AG10803 (cell line): ENCODE results near the gene STAB1.

ENCODE experiments used
- DNase-seq: peaks from one replicate; pipeline ENCODE4 v3.0.0; 2010; ENCODE audit warnings: low read depth
- H3K4me3 ChIP-seq: 2 replicates; pipeline ENCODE4 v1.5.1; 2011; ENCODE audit warnings: mild to moderate bottlenecking, low read length, control low read depth
- TF ChIP-seq, protein P1 (sequence below): conservative IDR thresholded peaks from 2 replicates; pipeline ENCODE4 v1.5.1; 2011; ENCODE audit warnings: mild to moderate bottlenecking, low read length, control low read depth, inconsistent platforms

Gene STAB1

DNA sequence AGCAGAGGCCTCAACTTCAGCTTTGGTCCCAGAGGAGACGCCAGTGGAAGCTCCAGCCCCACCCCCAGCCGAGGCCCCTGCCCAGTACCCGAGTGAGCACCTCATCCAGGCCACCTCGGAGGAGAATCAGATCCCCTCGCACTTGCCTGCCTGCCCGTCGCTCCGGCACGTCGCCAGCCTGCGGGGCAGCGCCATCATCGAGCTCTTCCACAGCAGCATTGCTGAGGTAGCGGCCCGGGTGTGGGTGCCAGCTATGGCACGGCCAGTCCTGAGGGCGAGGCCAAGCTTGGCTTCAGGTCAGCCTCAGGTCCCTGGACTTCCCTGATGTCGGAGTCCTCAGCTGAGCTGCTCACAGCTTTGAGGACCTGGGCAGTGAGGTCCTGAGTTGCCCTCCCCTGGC lies 5.7 kb upstream of the STAB1 start:
- H3K4me3 ChIP-seq: no peak overlapping the region
- TF ChIP-seq, protein P1, sequence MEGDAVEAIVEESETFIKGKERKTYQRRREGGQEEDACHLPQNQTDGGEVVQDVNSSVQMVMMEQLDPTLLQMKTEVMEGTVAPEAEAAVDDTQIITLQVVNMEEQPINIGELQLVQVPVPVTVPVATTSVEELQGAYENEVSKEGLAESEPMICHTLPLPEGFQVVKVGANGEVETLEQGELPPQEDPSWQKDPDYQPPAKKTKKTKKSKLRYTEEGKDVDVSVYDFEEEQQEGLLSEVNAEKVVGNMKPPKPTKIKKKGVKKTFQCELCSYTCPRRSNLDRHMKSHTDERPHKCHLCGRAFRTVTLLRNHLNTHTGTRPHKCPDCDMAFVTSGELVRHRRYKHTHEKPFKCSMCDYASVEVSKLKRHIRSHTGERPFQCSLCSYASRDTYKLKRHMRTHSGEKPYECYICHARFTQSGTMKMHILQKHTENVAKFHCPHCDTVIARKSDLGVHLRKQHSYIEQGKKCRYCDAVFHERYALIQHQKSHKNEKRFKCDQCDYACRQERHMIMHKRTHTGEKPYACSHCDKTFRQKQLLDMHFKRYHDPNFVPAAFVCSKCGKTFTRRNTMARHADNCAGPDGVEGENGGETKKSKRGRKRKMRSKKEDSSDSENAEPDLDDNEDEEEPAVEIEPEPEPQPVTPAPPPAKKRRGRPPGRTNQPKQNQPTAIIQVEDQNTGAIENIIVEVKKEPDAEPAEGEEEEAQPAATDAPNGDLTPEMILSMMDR: no peak
- no peak for DNase-seq

DNA sequence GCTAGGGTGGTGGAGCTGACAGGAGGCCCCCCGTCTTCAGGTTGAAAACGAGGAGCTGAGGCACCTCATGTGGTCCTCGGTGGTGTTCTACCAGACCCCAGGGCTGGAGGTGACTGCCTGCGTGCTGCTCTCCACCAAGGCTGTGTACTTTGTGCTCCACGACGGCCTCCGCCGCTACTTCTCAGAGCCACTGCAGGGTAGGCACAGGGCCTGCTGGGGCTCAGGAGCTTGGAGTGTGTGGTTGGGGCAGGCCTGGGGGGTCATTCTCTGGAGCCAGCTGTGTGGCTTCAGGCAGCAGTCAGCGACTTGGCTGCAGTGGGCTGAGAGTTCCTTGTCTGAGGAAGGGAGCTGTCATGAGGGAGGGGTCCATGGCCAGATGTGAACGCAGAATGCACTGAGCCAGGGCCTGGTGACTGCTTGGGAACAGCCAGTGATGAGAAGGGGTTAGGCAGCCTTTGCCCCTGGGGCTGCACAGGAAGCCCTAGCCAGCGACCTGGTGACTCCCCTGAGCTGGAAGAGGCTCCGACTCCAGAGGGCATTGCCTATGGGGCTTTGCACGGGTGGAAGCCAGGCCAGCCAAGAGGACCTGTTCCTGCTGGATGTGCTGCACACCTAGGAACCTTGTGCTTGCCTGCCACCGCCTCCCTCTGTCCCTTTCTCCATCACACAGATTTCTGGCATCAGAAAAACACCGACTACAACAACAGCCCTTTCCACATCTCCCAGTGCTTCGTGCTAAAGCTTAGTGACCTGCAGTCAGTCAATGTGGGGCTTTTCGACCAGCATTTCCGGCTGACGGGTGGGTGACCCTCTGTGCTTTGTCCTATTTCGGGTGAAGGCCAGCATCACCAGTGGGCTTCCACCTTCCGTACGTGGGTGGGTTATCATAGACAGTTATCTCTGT lies 4.9 kb upstream of the STAB1 start:
- TF ChIP-seq, protein P1: no peak
- no peak for DNase-seq

DNA sequence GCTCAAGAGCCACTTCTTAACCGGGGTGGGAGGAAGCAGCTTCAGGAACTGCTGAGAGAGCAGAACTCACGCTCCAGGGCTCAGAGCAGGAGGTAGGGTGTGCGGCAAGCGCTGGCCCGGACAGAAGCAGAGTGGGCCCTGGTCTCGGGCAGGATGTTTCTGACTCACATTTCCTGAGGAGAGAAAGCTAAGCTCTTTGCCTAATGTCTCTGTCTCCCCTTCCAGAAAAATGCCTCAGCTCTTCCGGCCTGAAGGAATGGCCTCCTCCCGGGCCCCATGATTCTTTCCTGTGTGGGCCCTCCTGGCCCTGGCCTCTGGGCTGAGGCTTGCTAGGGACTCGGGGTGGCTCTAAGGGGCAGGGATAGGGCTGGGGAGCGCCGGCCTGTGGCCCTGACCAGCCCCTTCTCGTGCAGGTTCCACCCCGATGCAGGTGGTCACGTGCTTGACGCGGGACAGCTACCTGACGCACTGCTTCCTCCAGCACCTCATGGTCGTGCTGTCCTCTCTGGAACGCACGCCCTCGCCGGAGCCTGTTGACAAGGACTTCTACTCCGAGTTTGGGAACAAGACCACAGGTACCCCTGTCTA lies 4.1 kb upstream of the STAB1 start:
- H3K4me3 ChIP-seq: no peak overlapping the region
- TF ChIP-seq, protein P1: no peak
- DNase-seq: no peak

More for the DNA sequence above, 4.9 kb upstream of the STAB1 start:
- no peak overlapping the region for H3K4me3 ChIP-seq

DNA sequence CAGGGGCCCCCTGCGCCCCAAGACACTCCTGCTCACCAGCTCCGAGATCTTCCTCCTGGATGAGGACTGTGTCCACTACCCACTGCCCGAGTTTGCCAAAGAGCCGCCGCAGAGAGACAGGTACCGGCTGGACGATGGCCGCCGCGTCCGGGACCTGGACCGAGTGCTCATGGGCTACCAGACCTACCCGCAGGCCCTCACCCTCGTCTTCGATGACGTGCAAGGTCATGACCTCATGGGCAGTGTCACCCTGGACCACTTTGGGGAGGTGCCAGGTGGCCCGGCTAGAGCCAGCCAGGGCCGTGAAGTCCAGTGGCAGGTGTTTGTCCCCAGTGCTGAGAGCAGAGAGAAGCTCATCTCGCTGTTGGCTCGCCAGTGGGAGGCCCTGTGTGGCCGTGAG lies 3.1 kb upstream of the STAB1 start:
- no peak overlapping the region for H3K4me3 ChIP-seq
- TF ChIP-seq, protein P1: no peak
- DNase-seq: no peak

DNA sequence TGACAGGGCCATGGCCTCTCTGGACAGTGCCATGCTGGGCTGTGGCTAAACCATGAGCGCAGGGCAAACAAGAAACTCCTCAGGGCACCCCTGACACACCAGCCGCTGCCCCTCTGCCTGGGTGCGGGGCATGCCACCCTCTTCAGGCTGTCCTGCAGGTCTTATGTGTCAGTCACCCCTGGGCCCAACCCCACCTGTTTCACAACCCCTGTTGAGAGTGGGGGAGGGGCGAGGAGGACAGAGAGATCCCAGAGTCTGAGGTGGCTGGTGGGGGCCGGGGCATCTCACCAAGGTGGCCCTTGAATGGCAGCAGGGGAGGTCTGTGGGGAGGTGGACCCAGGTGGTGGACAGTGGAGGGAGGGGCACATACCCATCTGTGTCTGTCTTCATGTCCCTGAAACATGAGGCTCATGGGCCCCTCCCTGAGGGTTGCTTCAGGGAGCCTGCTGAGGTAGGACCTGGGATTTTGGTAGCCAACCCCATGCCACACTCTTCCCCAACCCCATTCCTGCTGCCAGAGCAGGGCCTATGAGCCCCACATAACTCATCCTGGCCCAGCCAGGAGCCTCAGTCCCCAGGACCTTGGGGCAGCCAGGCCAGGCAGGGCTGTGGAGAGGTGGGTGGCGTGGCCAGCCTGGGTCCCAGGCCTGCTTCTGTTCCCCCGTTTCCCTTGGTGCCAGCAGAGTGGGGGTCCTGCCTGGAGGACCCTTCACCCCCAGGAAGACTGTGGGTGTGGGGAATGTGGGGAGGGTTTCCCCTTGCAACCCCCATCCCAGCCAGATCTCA lies 1.7 kb upstream of the STAB1 start:
- H3K4me3 ChIP-seq: no peak overlapping the region
- DNase-seq: no peak
- TF ChIP-seq, protein P1: no peak

DNA sequence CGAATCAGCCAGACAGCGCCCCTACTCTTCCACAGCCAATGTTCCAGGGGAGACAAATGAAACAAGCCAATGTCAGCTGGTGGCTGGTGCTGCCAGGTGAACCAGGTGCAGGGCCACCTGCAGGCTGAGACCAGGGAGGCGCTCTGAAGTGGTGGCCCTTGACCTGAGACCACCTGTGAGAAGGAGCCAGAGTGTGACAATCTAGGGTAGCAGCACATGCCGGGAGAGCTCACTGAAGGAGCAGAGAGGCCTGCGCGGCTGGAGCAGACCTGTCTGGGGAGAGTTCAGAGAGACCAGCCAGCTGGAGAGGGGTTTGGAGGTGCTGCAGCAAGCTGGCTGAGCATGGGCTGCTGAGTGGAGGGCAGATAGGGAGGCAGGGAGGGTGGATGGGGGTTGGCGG lies 693 bp upstream of the STAB1 start:
- no peak for DNase-seq
- H3K4me3 ChIP-seq: no peak overlapping the region
- TF ChIP-seq, protein P1: no peak
